ENCODE data around the gene ZFHX3.

The ZFHX3 gene

DNA sequence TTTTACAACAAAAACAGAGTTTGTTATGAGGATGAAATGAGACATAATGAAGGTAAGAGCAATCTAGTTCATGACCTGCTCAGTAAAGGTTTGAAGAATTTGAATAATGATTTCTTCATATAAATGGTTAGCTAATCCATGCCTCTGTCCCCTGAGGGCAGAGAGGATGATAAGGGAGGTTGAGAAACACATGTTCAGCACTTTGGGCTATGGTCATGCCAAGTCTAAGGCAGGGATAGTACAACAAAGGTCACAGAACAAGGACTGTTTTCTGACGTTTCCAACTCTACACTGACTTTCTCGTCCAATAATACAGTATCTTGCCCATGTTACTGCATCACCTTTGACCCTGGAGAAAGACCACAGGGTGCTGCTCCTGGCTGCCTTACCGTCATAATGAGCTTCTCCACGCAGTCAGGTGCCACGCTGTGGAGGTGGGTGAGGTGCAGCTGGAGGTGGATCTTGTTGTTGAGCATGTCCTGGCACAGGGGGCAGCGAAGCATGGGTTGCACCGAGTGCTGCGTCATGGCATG is 236.7 kb downstream of the ZFHX3 start:
- in situ Hi-C loops (cut with HindIII; ENCODE audit: low sequenced_read_pairs) = no loop called here

DNA sequence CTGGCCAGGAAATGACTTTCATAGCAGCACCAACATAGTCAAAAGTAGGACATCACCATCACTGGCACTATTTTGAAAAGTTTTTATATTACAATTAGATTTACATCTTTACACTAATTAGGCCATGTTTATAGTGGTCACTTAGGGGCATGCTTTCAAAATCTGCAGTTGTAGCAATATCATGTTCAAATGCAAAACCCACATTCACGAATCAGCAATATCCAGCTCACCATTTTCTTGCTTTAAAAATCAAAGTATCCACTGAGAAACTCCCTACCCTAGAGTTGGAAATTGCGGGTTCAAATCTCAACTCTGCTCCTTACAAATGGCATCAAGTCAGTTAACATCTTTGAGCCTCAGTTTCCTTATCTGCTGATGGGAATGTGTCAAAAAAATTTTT is 237.4 kb downstream of the ZFHX3 start:
- in situ Hi-C loops (cut with HindIII; ENCODE audit: low sequenced_read_pairs) = no loop called here

DNA sequence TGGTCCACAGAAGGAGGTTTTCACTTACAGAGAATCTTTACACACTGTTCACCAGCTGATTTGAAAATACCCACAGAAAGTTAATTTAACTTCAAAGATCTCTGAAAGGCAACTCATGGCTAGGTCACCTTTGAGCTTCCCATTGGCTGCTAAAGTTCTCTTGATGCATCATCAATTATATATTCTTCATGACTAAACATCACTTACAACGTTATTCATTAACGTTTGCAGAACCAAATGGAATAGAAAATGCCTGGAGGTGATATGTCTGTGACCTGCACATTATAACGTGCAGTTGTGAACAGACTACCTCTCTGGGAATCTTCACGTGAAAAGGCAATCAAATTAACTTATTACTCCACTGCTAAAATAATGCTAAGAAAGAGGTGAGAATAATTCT is 238.5 kb downstream of the ZFHX3 start:
- in situ Hi-C loops (cut with HindIII; ENCODE audit: low sequenced_read_pairs) = no loop called here

DNA sequence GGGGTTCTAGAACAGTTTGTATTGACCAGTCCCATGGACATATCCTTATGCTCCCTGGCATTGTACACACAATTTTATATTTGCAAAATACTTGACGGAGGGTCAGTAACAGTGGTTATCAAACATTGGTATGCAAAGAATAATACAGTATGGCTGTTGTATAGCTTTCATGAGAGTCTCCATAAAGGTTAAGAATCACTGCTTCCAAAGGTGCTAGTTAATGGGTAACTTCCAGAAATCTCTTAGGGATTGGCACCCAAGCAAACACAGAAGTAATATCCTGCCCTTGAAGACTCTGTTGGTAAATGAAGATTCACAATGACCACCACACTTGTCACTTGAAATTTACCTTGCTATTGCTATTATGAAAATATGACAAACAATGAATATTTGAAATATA is 239.2 kb downstream of the ZFHX3 start:
- in situ Hi-C loops (cut with HindIII; ENCODE audit: low sequenced_read_pairs) = no loop called here

DNA sequence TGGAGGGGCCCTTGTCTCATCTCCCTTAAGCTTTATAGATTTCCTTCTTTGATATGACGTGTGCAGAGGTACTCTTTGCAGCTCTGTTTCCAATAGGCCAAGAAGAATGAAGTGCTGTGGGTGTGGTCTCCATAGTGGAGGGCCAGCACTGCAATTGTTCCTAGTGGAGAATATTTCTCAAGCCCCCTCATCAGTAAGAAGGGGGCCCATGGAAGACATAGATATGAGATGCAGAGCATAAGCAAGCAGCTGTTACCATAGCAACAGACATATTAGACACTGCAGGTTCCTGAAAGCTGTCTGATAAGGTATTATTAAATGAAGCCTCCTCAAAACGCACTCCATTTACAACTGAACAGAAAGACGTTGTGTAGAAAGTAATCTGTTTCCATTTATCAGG is 240.7 kb downstream of the ZFHX3 start:
- in situ Hi-C loops (cut with HindIII; ENCODE audit: low sequenced_read_pairs) = no loop called here

DNA sequence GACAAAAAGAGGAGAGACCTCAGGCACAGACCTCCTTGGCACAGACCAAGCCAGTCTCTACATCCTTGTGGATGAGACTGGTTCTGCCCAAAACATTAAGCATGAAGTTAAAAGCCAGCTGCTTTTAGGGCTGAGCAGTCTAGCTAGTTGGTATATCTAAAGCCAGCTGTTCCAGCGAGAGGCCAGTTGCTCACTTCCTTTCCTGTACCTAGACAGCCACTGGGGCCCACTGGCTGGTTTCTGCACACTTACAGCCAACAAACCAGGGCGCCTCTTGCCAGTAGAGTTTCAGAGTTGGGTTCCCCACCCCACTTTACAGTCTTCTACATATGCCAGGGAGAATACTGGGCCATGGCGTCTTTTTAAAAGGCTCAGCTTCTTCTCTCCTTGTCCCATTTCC is 242.4 kb downstream of the ZFHX3 start:
- in situ Hi-C loops (cut with HindIII; ENCODE audit: low sequenced_read_pairs) = no loop called here

DNA sequence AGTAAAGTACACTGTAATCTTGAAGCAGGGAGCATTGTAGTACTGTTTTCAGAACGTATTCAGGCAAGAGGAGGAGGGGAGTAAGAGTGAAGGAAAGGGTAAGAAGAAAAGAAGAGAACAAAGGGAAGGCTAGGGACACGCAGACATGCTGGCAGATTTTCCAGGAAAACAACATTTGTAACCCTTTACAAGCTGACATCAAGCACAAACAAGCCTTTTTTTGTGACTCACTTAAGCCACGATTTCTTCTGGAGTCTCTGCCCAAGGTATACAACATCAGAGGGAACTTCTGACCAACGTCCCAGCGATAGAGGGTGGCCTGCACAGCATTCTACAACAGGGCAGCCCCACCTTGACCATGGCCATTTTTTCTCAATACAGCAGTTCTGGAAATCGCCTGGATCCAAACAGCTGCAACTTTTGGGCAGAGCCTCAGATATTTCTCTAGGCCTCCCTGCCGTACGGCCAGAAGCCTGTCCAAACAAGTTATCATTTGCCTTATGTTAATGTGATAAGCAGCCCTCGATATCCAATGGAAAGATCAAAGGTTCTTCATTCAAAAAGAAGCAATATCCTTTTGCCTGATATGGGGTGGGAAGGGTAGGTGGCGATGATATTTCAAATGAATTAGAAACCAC is 247.3 kb downstream of the ZFHX3 start:
- in situ Hi-C loops (cut with HindIII; ENCODE audit: low sequenced_read_pairs) = no loop called here

DNA sequence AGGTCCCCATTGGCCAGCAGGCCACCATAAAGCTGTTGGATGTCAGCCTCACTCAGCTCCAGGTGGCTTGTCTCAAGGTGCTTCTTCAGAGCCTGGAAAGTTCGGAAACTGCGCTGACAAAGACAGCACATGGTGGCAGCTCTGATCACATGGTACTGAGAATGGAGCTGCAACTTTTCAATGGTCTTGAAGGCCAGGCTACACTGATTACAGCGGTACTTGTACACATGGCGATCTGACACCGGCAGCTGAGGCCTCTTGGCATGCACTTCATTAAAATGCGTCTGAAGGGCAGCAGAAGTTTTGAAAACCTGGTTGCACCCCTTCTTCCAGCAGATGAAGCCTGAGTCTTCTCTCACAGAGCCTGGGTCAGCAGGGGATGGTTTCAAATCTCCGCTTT is 249.7 kb downstream of the ZFHX3 start:
- in situ Hi-C loops (cut with HindIII; ENCODE audit: low sequenced_read_pairs) = no loop called here

DNA sequence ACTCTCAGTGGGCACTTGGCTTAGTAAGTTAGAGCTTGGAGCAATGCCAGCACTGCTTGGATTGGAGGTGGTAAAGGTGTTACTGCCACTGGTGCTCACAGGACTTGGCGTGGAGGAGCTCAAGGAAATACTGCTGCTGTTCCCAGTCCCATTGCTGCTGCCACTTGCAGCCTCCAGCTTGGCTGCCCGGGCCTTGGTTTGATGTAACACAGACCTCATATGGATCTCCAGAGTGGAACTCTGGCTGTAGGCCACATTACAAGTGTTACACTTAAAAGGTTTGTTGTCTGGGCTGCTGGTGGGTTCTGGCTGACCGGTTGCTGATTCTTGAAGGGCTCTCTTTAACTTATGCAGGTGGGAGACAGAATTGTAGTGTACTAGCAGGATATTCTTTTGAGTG is 250.3 kb downstream of the ZFHX3 start:
- in situ Hi-C loops (cut with HindIII; ENCODE audit: low sequenced_read_pairs) = no loop called here

DNA sequence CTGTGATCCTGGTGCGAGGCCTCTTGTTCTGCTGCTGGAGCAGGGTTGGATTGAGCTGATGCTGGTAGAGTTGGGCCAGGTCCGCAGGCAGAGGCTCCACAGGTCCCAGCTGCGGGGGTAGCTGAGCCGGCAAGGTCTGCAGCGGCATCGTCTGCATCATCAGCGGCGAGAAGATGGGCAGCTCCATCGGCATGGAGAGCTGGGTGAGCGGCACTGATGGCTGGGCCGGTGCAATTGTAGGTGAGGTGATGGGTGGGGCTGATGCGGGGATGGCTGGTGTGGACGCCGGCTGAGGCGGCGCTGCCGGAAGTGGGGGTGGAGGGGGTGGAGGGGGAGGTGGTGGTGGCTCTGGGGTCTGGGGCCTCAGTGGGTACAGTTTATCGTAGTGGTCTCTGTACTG is 251.7 kb downstream of the ZFHX3 start:
- in situ Hi-C loops (cut with HindIII; ENCODE audit: low sequenced_read_pairs) = no loop called here

DNA sequence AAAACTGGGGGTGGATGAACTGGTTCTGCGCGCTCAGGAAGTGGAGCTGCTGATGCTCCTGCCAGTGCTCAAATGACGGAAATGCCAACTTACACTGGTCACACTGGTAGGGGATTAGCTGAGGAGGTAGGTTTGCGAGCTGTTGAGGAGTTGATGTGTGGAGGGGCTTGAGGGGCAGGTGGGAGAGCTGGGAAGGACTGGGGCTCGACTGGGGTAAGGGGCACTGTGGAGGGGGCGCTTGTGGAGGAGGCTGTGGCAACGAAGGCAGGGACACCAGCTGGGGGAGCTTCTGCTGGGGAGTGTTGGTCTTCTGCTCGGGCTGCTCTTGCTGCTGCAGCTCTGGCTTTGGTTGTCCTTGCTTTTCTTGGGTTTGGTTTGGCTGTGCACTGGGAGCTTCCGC is 252.9 kb downstream of the ZFHX3 start:
- in situ Hi-C loops (cut with HindIII; ENCODE audit: low sequenced_read_pairs) = no loop called here

DNA sequence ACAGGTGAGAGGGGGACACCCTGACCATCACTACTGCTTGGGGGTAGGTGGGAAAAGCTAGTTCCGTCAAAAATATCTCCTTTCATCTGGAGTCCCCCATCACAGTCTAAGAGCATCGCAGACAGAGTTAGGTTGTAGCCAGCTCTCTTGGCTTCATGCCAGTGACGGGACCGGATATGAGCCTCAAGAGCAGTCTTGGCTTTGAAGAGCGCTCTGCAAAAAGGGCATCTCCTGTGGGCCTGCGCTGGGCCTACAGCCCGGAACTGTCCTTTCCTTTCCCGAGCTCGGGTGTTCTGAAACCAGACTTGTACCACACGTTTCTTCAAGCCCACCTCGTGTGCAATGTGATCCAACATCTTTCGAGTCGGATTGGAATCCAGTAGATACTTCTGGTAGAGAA is 253.6 kb downstream of the ZFHX3 start:
- in situ Hi-C loops (cut with HindIII; ENCODE audit: low sequenced_read_pairs) = no loop called here

DNA sequence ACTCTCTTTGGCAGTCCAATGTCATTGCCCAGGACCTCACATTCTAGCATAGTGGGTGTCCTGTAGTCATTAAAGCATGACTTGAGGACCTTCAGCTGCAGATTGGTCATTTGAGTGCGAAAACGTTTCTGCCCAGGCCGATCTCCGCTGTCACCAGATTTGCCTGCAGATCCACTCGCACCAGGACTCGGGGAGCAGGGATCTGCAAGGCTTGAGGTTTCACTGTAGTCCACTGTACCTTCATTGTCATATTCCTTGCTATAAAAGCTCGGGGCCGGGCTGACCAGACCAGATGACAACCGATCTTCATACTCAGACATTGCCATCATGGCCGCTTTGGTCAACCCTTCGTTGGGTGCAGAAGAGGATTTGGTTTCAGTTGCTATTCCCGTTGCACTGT is 254.2 kb downstream of the ZFHX3 start:
- in situ Hi-C loops (cut with HindIII; ENCODE audit: low sequenced_read_pairs) = no loop called here

DNA sequence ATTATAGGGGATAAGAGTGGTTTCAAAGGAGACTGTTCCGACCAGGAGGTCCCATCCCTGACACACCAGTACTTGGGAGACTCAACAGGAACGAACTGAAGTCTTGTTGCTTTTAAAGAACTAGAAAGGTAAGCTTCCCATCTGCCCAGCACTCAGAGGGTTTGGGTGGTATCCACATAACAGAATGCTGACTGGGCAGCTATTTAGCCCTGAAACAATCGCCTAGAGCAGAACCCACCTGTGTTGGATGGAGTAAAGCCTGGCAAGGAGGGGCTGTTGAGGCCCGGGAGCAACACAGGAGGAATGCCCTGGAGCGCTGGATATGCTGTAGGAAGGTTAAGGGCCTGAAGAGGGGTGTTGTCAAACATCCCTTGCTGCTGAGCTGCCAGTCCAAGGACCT is 254.9 kb downstream of the ZFHX3 start:
- in situ Hi-C loops (cut with HindIII; ENCODE audit: low sequenced_read_pairs) = no loop called here

DNA sequence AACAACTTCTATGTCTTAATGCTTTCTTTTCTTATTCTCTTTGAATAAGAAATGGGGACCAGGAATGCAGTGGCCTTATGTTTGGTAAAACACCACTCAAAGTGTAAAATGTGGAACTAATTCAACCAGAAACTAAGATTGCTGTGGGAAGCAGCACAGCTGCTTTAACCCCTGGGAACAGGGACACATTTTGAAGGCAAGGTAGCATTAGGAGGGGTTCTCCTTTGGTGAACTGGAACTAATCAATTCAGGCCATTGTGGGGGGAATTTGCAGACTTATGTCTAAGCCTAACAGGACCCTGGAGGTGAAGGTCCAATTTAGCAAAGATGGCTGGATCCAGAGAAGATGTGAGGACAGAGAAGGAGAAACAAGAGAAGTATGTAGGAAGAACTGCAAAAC is 256.1 kb downstream of the ZFHX3 start:
- in situ Hi-C loops (cut with HindIII; ENCODE audit: low sequenced_read_pairs) = no loop called here

DNA sequence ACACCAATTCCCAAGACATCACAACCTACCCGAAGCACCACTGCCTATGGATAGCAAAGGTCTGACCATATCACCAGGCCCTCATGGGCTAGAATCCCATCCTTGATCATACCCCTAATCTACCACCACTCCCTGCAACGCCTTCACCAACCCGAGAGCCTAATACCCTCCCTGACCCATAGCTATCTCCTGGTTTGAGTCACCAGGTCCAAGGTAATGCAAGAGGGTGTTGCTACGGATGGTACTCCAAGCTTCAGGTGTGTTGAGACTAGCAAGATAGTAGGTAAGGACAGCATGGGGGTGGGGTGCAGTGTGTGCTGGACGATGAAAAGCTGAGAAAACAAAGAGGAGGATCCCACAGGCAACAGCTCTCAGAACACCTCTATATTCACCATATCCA is 258.0 kb downstream of the ZFHX3 start:
- in situ Hi-C loops (cut with HindIII; ENCODE audit: low sequenced_read_pairs) = no loop called here

DNA sequence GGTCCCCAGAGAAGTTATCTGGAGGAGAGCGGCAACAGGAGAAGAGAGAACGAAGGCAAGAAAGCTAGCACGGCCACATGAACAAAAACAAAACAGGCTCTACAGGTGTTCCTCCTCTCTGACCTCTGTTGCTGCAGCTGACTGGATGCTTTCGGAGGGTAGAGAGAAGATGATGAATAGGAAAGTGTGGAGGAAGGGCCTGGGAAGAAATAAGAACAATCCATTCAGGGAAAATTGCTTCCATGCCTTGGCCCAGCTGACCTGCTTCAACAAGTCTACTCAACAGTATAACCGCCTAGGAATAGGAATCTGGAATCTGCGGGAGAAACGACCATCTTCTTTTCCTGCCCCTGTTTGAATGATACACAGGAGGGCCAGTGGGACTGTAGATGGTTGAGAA is 258.5 kb downstream of the ZFHX3 start:
- in situ Hi-C loops (cut with HindIII; ENCODE audit: low sequenced_read_pairs) = no loop called here

DNA sequence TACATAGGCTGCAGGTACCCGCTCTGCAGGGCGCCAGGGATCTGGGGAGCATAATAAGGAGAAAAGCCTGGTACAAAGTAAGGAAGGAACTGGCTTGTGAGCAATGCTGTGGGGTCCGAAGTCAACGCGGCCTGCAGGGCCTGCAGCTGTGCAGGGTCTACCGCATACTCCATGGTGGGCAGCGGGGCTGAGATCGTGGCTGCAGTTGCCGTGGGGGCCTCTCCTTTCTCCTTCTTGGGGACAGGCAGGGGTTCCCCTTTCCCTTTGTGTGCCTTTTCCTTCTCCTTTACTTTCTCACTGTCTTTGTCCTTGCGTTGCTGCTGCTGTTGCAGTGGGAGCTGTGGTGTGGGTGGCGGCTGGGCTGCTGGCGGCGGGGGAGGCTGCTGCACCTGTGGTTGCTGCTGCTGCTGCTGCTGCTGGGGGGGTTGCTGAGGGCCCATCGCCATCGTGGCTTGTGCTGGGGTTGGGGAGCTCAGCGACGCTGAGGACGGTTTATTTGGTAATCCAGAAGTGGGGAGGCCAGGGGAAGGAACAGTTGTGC is 259.6 kb downstream of the ZFHX3 start:
- in situ Hi-C loops (cut with HindIII; ENCODE audit: low sequenced_read_pairs) = no loop called here

DNA sequence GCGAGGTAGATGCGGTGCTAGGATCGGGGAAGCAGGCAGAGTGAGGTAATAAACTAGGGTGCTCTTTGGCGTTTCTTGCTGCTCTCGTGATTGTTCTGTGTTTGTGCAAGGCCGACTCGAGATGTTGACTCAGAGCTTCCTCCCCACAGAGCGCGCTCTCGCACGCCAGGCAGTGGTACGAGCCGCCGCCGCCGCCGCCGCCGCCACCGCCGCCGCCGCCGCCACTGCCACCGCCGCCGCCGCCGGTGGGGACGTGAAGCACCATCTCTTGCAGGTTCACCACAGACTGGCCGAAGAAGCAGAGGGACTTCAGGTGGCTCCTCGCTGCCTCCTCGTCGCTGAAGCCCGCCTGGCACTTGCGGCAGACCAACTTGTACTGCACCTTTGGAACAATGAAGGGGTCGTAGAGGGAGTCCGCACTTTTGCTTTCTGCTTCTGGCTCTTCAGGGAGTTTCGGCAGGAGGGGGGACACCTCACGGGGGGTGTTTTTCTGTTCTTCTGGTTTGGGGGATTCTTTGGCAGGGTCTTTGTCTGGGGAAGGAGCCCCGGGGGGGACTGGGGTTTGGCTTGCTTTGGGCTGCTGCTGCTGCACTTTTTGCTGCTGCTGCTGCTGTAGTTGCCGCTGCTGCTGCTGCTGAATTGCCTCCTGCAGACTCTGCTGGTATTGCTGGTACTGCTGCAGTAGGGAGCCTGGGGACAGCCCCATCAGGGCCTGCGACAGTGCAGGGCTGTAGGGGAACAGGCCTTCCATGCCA is 260.2 kb downstream of the ZFHX3 start:
- in situ Hi-C loops (cut with HindIII; ENCODE audit: low sequenced_read_pairs) = no loop called here

DNA sequence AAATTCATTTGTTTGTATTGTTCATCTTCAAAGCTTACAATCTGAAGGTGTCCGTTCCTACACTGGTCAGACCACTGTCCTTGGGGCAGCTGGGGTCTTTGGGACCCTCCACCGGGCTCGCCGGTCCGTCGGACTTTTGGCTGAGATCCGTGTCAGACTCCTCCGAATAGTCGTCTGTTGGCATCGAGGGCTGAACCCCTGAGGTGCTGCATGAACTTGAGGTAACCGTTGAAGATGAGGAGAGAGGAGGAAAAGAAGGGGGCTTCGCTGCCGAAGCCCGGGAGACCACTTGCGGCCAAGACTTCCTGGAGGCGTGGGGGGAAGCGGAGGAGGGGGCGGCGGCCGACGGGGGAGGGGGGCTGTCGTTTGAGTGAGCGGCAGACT is 260.8 kb downstream of the ZFHX3 start:
- in situ Hi-C loops (cut with HindIII; ENCODE audit: low sequenced_read_pairs) = no loop called here

DNA sequence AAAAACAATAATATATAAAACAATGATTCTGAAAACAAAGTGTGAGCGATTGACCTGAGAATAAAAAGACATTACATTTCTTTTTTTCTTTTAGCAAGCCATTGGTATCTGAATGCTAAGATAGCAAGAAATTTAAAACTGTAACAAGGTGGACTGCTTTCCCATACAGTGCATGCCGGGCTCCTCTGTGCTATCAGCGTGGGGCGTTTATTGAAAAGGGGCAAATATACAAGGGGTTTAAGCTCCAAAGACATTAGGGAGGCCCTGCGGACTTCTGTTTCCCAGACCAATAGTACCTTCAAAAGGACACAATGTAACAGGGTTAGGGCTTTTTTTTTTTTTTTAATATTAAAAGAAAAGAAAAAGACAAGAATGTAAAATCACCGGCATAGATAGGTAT is 261.3 kb downstream of the ZFHX3 start:
- in situ Hi-C loops (cut with HindIII; ENCODE audit: low sequenced_read_pairs) = no loop called here

DNA sequence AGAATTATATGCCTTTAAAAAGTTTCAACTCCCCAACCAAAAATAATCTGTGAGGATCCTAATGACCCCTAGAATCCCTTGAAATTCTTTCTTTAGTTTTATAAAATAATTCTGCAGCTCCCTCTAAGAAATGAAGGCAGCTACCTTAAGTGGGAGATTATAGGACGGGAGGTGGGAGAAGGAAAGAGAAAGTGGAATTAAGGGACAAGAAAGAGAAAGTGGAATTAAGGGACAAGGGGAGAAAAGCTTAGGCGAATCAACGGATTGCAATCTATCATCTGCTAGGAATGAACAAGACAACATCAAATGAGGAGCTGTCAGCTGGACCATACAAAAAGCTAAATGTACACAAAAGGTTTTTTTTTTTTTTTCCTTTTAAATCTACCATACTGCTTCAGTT is 262.0 kb downstream of the ZFHX3 start:
- in situ Hi-C loops (cut with HindIII; ENCODE audit: low sequenced_read_pairs) = no loop called here
